Measurements from ENCODE around the gene CPNE4. TPM values are rescaled to one million over a fixed set of nuclear protein-coding genes. Genes with fewer than 3 reads are reported as not detected.

The CPNE4 gene
- polyA plus RNA-seq, 3 donors: 0.01 to 0.46 (median 0.34) TPM

DNA sequence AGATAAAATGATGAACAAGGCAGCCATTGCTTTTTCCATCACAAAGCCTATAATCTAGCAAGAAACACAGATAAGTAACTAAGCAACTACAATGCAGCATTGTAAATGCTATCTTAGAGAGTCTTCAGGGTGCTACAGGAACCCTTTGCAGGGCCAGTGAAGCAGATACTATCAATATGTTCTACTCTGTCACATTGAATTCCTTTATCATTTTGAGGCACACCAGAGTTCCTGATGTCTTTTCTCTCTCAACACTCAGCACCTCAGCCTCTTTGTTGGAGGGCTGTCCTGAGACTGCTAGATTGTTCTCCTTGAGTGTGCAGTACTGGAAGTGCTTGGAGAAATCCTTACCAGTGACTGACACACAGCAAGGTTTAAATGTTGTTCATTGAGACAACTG, 424.6 kb downstream of the CPNE4 start:
- H3K27ac ChIP-seq (ENCODE audit: low read depth, low read length): no peak overlapping the region

DNA sequence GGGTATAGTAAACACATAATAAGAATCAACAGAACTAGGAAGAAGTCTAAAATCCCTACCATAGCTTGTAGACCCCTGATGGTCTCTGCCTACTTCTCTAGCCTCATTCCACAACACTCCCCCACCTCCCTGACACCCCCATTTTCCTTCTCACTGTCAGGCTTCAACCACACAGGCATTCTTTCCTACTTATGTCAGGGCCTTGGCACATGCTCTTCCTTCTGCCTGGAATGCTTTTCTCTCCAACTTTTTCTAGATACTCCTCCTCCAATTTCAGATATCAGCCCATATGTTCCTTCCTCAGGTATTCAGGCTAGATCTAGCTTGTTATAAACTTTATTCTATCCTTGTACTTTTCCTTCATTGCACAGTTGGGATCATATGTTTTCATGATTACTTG, 426.1 kb downstream of the CPNE4 start:
- no peak overlapping the region for H3K27ac ChIP-seq (ENCODE audit: low read depth, low read length)

DNA sequence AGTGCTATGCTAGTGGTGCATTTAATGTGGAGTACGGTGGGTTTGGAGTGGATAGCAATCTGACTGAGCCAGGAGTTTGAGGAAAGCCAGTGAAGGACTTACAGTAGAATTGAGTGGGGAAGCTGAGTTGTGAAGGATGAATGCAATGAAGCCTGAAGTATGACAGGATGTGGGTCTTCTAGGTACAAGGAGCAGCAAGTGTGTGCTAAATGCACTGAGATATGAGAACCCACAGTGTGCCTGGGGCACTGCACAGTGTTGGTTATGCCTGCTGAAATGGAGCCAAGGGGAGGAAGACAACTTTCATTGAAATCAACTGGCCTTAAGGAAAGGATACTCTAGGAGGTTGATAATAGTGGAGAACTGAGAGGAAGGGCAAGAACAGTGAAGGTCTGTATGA, 426.5 kb downstream of the CPNE4 start:
- H3K27ac ChIP-seq (ENCODE audit: low read depth, low read length): no peak overlapping the region

DNA sequence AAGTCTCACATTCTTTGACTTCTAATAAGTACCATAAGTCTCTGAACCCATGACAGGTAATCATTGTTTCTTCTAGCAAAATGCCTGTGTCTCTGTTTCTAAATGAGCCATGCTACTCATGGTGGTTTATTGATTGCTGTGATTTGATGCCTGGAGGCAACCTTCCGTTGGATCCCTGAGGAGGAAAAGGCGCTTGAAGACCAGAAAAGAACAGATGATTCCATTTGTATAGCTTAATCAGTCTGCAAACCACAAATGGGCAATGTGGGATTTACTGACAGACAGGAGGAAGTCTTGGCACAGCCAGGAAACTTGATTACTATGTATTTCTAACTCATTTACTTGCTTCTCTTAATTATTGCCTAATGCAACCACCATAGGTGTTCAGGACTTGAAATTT, 428.9 kb downstream of the CPNE4 start:
- 31 to 57% (median 40%) methylated on average over 2 of the region's 2 CpGs for WGBS, 3 donors
- no peak overlapping the region for H3K27ac ChIP-seq (ENCODE audit: low read depth, low read length)

More for the DNA sequence above, 426.5 kb downstream of the CPNE4 start:
- WGBS, 3 donors: 85 to 94% (median 92%) methylated on average over 1 of the region's 1 CpG

DNA sequence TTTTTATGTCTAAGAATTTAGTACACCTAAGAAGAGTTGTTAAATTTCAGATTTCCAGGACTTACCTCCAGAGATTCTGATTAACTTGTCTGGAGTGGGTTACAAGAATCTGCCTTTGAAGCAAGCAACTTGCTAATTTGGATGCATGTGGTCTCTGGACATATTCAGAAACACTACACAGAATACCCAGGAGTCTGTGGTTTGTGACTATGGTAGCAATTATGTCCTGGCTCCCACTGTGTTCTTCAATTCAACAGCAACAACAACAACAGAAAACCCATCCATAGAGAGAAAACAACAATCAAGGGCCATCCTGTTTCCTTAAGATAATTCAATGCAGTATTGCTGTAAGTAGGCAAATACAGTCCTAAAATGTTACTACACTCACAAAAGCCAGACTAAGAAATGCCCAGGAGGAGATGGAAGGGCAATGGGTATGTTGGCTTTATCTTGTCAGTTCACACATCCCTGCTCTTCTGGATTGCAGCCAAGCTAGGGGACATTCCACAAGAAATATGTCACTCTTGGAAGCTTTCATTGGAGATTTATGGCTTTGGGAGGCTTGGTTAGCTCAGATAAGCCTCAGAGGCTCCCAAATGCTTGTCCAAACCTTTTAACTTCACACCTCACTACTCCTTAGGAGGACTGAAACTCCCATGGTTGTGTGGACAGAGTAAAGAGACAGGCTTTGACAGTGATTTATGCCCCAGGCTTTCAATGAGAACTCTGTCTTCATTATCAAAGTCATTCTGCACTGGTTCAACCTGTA, 432.6 kb downstream of the CPNE4 start:
- no peak overlapping the region for H3K27ac ChIP-seq (ENCODE audit: low read depth, low read length)

DNA sequence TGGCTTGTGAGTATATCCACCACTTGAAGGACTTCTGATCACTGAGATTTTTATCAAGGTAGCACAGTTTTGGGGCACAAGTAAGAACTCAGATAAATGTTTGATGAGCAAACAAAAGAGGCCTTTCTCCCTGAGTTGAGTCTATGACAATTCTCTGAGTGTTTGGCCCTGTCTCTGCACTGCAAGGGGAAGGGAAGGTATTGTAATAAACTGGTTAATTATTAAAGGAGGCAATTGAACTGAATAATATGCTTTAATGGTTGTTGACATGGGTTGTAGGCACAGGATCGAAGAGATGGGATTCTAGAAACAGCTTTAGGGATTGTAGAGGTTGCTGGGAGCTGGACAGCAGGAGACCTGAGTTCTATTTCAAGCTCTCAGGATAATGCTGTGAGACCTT, 437.0 kb downstream of the CPNE4 start:
- WGBS, 3 donors: 24 to 78% (median 70%) methylated on average over 1 of the region's 1 CpG
- H3K27ac ChIP-seq (ENCODE audit: low read depth, low read length): no peak overlapping the region

DNA sequence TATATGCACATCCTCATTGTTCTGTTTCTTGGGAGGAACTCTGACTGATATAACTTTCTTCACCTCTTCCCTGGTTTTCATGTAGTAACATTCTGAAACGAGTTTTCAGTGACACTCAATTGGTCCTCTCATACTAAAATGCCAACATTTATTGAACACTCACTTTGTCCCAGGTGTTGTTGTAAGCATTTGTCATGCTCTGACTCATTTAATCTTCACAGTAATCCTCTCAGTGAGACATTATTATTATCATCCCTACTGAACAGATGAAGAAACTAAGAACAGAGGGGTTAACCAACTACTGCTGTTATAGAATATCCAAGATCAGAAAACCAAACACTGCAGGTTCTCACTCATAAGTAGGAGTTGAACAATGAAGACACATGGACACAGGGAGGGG, 437.9 kb downstream of the CPNE4 start:
- 79 to 86% (median 80%) methylated on average over 1 of the region's 1 CpG for WGBS, 3 donors
- no peak overlapping the region for H3K27ac ChIP-seq (ENCODE audit: low read depth, low read length)

DNA sequence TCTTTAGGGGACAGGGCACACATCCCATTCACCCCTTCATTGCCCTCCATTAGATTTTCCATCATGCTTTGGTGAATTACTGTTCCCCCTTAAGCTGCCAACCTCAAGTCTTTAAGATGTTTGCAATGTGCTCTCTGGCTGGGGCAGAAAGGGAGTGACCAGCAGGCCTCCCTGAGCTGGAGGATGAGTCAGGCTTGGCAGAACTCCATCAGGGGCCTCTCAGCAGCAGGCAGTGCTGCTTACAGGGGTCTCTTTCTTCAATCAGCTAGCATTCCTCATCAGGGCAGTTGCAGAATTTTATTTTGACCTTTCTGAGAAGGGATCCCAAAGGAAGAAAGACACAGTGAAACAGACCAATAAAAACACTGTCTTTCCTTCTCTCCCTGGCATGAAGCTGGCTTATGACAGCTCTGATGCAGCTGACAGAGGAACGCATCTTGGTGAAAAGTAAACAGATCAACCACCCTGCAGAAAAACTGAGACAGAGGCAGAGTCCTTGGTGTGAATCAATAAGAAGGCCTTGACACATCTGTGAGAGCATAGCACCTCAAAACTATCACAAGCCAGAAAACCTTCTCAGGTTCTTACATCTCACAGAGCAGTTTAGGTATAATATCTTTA, 443.3 kb downstream of the CPNE4 start:
- no peak overlapping the region for H3K27ac ChIP-seq (ENCODE audit: low read depth, low read length)
- WGBS, 3 donors: 35 to 65% (median 61%) methylated on average over 1 of the region's 1 CpG

DNA sequence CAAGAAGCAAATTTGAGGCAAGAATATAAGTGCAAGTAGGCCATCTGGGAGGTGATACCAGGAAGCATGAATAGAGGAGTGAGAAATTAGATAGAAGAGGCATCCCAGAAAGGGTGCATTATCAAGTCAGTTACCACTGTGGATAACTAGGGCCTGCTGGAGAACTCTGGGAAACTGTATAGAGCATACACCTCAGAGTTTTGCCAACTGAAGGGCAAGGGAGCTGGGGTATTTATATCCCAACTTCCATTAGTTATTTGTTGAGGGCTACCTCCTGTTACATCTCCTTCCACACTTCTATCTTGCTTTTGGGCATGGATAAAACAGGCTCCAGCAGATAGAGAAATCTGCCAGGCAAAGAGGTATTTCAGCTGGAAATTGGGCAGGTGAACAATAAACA, 448.5 kb downstream of the CPNE4 start:
- H3K27ac ChIP-seq (ENCODE audit: low read depth, low read length): no peak overlapping the region

DNA sequence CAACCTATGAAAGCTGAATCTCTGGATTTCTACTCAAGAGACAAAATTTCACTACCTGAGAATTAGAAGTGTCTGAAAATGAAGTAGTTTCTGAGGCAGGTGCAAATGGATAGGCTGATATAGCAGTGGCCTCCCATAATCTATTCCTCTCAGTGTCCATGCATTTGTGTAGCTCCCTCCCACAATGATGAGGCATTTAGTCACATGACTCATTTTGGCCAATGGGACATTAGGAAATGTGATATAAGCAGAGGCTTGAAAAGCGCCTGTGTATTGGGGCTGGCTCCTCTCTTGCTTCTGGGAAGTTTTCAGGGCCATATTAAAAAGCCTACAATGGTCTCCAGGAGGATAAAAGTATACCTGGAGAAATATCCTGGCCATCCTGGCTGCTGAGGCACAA, 452.4 kb downstream of the CPNE4 start:
- no peak overlapping the region for H3K27ac ChIP-seq (ENCODE audit: low read depth, low read length)
- WGBS, 3 donors: 93 to 100% (median 96%) methylated on average over 1 of the region's 1 CpG

DNA sequence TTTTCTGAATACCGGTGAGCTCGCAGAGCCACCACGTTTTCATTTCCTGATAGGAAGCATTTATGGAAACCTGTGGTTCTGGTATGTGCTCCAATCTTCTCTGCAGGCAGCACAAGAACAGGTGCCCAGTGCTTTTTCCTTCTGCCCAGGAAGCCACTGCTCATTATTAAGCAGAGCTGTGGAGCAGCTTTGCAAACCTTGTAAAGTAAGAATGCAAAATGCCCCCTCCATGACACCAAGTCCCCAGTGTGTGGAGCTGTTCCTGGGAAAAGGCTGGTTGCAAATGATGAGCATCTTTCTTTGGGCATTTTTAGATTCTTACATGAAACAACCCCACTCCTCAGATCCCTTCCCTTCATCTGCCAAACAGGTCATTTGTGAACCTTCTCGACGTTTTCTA, 466.4 kb downstream of the CPNE4 start:
- no peak overlapping the region for H3K27ac ChIP-seq (ENCODE audit: low read depth, low read length)
- WGBS, 3 donors: 48 to 57% (median 56%) methylated on average over 5 of the region's 5 CpGs

DNA sequence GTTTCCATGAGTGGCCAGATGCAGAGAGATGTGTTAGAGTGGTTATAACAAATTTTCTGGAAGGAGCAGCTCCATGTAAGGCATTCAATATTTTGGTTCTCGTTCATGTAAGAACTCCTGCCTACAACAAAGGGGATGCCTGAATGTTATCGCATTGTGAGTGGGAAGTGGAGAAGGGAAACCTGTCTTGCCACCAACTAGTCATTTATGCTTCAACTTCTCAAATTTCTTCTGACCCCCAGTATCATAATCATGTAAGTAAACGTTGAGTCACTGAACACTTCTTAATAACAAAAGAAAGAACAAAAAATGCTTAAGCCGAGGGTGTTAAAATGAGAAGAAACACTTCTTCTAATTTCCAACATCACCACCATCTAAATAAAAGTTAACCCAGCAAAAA, 470.0 kb downstream of the CPNE4 start:
- 73 to 82% (median 81%) methylated on average over 4 of the region's 4 CpGs for WGBS, 3 donors
- no peak overlapping the region for H3K27ac ChIP-seq (ENCODE audit: low read depth, low read length)

DNA sequence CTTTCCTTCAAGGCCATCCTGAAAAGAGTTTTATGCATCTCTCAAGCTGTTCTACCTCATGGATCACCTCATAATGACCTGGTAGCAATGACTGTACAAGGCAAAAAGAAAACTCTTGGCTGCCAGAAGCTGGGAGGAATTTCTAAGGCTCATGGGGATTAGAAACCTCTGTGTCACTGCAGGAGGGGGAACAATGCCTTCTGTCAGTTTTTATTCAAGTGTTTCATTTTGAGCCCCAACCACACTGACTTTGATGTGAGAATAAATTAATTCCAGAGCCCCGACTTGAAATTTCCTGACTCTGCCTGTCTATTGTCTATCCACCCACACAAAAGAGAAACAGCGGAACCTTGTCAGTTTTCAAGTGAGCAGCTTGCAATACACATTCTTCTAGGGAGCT, 473.3 kb downstream of the CPNE4 start:
- H3K27ac ChIP-seq (ENCODE audit: low read depth, low read length): no peak overlapping the region
- WGBS, 3 donors: 37 to 62% (median 38%) methylated on average over 2 of the region's 2 CpGs

DNA sequence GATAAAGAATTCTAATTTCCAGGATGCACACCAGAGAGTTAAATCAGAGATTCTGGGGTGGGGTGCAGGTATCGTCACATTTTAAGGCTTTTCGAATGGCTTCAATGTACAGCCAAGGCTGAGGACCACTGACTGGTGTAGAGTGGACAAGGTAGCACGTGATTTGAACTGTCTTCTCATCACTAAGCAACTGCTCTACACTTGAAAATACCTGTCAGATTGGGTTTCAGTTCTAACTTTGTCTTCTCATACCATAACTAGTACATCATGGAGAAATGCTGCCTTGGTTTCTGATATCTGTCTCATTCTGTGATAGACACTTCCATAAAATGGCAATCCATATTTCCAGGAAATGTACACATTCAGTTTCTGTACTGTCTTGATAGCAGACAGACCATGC, 474.0 kb downstream of the CPNE4 start:
- H3K27ac ChIP-seq (ENCODE audit: low read depth, low read length): no peak overlapping the region
- WGBS, 3 donors: 75 to 93% (median 93%) methylated on average over 3 of the region's 3 CpGs

DNA sequence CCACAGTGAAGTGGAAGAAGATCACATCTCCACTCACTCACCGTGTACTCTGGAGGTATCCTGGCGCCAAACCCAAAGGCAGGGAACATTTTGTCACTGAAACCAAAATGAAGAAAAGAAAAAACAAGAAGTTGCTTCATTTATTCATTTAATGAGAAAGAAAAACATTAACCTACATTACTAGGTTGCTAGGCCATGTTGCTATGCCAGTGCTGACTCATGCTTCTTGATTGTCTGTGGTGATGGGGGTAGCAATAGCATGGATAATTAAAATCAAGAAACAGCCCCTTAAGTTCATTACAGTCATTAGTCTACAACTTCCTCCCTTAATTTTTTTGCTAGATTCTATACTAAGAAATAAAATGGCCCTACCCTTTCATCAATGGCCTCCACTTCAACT, 479.4 kb downstream of the CPNE4 start:
- H3K27ac ChIP-seq (ENCODE audit: low read depth, low read length): no peak overlapping the region
- WGBS, 3 donors: 95 to 98% (median 97%) methylated on average over 2 of the region's 2 CpGs

DNA sequence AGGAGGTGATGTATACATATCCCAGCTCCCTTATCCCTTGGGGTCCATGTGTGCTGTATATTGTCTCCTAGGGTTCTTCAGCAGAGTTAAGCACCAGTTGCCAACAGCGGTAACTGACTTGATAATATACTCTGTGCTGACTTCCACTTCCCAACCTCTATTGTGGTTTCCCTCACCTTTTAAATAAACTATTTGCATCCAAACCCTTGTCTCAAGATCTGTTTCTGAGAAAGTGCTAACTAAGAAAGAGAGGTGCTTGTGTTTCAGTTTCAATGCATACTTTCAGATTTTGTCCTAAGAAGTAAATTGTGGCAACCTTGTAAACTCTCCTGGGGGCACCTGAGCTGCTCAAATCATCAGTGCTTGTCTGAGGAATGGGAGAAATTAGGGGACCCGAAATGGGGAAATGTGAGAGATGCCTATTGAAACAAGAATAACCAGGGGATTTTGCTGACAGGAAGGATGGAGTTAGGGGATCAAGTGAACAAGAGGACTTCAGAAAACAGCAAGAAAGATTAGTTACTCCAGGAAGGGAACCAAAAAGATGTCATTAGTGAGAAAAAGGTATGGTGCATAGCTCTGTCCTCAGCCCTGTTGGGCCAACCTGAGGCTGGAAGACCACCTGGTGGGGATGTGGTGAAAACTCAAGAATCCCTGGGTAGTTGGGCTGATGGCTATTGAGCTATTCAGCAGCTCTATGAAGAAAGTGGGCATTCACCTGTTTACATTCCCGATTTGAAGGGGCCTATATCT, 481.1 kb downstream of the CPNE4 start:
- no peak overlapping the region for H3K27ac ChIP-seq (ENCODE audit: low read depth, low read length)
- 68 to 87% (median 75%) methylated on average over 3 of the region's 3 CpGs for WGBS, 3 donors

DNA sequence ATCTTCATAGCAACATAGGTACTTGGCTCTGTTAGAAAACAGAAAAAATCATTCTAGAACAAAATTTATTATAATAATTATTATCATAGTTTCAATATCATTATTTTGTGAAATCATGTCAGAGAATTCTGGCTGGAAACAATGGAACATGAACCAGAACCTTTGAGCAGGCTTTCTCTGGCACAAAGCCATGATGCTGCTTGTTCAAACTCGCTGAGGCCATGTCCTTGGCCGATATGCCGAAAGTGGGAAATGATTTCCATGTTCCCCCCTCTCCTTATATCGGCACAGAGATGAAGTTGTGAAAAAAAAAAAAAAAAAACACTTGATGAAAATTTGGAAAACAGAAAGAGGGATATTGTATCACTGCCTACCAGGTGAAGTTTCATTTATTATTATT, 483.1 kb downstream of the CPNE4 start:
- H3K27ac ChIP-seq (ENCODE audit: low read depth, low read length): no peak overlapping the region
- WGBS, 3 donors: 43 to 61% (median 54%) methylated on average over 4 of the region's 4 CpGs

DNA sequence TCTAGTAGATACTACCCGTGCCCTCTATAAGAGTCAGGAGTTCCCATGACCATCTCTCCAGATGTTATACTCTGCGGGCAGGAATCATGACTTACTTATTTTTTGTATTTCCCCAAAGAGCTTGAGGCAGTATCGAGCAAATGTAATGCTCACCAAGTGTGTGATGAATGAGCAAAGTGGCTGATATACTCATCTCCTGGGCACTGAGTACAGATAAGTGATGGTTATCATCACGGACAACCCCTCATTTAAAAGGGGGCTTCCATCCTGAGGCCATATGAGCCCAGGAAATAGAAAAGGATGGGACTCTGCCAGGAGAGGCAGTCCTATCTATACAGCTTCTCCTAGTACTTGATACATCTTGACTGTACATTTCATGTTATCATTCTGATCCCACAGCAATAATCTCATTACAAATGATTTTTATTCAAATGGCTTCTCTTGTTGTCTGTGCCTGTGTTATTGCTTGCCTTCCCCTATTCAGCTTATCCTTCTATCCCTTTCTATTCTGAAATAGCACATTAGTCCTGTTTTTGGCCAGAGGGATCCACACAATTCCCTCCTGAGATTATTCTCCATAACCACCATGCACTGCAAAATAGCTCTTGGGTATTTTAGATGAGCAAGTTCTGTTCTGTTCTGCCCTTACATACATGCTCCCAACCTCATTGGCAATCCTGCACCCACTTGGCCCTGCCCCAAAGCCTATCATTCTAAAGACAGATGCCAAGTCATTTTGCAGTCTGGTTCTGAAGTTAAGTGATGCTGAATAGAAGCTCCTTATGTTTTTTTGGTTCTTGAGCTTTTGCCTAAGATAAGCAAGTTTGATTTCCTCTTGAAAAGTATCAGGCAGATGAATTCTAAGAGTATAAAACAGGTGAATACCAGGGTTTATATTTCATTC, 484.0 kb downstream of the CPNE4 start:
- H3K27ac ChIP-seq (ENCODE audit: low read depth, low read length): no peak overlapping the region
- 65 to 78% (median 76%) methylated on average over 4 of the region's 4 CpGs for WGBS, 3 donors

DNA sequence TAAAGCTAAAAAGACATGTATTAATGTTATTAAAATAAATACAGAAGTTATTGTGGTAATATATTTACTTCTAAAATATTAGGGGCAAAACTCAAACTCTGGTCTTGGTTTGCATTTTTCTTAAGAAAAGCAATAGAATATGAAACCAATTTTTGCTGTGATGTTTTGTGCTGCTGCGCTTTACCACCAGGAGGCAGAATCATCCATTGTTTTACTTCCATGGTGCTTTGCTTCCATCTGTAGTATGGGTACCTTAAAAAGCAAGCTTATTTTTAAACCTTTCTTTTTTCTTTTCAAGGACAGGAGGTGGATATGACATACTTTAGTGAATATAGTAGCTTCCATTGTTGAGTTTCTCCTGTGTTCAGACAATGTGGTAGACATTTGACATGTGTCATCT, 485.5 kb downstream of the CPNE4 start:
- WGBS, 3 donors: 89 to 94% (median 94%) methylated on average over 1 of the region's 1 CpG
- no peak overlapping the region for H3K27ac ChIP-seq (ENCODE audit: low read depth, low read length)

Data from adipose tissue (tissue), 3 donors.